ENCODE measurements around the gene IFNA10.
"Not testable (repeated sequence)": the region's sequence is repeated elsewhere in the genome, so short reads cannot be mapped to it uniquely, and the experiment has no call there.

Gene IFNA10
- long read RNA-seq, donor 1 = 0 reads
- long read RNA-seq, donor 2 = 0 reads
- long read RNA-seq, donor 3 = 0 reads
- long read RNA-seq, donor 4 = 0 reads
- long read RNA-seq, donor 5 = 0 reads
- long read RNA-seq, donor 6 = 0 reads
- long read RNA-seq, donor 7 = 0 reads
- long read RNA-seq, donor 8 = 0 reads

DNA sequence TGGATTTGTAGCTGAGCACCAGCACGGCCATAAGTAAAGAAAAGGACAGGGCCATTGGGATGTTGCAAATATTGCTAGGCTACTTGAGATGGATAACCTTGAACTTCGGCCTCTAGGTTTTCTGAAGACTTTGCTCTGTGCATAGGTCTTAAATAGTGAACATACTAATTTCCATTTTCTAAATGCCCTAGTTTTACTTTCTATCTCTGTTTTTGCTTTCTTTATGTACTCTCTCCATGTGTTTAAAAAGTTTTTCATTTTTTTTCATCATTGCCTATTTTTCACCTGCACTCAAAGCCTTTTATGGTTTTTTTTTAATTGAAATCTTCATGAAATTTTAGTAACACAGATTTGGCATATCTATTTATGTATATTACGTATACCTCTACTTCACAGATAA lies at the start of gene IFNA10:
TSS of gene IFNA10 (minus strand) at position 101 of the 400 bp plus-strand sequence. CDS start at position 55, 46 bp downstream.
- DNase-seq = not testable (repeated sequence)

GRCh38 chr9:21255538-21256212 lies 48.7 kb upstream of the IFNA10 start:
- DNase-seq = no peak

DNA sequence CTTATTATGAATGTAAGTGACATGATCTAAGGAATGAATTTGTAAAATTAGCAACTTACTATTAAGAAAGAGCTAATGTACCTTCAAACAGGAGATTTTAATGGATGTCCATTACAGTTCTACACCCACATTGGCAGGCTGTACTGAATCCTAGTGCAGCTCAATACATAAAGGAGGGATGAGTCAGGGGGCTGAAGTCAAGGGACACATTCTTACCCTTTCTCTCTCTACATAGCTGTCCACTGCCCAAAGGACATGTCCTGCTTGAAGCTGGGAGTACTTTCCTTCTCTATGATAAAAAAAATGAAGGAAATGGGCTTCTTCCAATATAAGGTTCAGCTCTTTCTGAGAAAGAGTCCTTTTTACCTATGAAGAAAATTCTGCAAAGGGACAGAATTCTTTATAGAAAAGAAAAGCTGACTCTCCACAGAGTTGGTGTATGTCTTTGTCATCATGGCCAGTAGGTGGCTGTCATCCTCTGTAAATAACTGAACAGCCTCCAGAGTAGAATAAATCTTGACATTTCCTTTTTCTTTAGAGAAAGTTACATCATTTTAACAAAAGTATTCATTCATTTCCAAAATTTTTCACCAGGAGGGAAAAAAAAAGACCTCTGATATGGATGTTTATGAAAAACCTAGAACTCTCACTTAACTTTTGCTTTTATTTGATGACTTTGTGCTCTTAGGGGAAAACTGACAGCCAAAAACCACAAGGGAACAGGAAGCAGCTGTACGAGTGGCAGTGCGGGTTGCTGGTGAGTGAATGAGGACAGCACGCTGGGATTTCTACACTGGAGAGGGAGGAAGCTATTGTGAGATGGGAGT lies 46.0 kb upstream of the IFNA10 start:
- no peak for DNase-seq

DNA sequence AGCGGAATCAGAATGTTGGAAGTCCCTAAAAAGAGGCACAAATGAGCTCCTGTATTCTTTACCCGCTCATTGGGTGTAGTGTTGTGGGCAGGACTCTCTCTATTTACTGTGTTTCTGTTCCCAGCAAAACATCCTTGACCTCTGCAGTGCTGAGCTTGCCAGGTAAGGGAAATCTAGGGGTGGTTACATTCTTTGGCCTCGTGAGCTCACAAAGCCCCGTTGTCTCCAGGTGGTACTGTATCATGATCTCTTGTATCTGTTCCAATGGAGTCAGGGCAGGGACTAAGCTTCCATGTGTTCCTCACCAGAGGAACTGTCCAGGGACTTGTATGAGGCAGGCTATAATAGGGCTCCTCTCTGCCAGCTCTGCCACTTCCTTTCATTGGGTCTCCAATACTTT lies 44.7 kb upstream of the IFNA10 start:
- no peak for DNase-seq

- DNase-seq = no peak
Measured at GRCh38 chr9:21251190-21251589, 44.2 kb upstream of the IFNA10 start.

GRCh38 chr9:21244836-21245235 lies 37.9 kb upstream of the IFNA10 start:
- no peak for DNase-seq

GRCh38 chr9:21239911-21240310 lies 33.0 kb upstream of the IFNA10 start, which contains the start of gene IFNA14:
Gene IFNA14 (minus strand): TSS chr9:21240005. CDS start chr9:21239935, 70 bp downstream.
- DNase-seq = no peak

- not testable (repeated sequence) for DNase-seq
Measured at GRCh38 chr9:21236360-21236714, 29.4 kb upstream of the IFNA10 start.

DNA sequence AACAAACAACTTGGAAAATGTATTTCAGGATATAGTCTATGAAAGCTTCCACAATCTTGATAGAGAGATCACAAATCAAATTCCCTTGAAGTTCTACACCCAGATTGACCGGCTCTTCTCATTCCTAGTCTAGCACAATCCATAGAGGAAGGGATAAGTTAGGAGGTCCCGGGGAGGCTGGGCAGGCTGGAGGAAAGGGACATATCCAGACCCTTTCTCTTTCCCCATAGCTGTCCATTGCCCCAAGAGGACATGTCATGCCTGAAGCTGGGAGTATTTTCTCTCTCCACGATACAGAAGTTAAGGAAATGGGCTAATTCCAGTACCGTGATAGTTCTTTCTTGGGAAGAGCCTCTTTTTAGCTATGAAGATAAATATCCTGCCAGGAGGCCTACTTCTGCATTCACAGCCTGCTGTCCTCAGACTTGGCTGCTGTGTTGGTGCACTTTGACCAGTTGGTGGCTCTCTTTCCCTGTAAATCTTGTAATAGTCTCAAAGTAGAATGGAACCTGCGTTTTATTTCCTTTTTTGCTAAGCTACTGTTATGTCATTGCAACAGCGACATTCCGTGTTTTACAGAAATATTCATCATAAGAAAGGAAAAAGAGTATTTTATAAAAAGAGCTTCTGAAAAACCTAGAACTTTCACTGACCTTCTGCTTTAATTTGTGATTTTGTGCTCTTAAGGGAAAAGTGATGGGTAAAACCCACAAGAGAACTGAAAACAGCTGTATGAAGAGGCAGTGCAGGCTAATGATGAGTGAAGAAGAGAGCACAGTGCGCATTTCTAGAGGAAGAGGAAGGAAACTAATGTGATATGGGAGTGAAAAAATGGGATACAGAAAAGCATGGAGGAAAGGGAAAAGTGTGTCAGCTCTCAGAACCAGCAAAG lies 28.8 kb upstream of the IFNA10 start:
- not testable (repeated sequence) for DNase-seq

DNA sequence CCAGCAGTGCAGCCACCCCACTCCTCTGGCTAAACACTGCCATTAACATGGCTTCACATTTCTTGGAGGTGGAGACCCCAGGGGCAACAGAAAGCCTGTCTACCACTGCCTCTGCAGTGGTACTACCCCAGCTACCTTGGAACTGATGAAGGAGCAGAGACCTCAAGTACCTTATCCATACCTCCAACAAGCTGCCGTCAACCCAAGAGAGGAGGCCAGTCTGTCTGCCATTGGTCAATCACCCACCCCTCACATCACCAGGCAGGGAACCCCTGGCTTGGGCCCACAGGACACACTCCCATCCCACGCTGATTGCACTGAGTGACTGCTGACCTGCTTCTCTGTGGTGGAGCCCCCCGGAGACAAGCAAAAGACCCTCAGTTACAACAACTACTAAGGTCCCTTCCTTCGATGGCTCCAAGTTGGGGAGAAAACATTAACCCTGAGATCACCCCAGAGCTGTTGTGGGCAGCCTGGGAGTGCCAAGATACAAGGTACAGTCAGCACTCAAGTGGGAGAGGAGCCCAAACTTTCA lies 27.3 kb upstream of the IFNA10 start:
- no peak for DNase-seq

- no peak for DNase-seq
Measured at GRCh38 chr9:21233258-21233657, 26.3 kb upstream of the IFNA10 start.

- DNase-seq = no peak
Measured at GRCh38 chr9:21228122-21228521, 21.2 kb upstream of the IFNA10 start, which contains the start of gene IFNA17. Gene IFNA17 (minus strand): TSS chr9:21228222. CDS start chr9:21228173, 49 bp downstream.

GRCh38 chr9:21217211-21217610 lies 10.3 kb upstream of the IFNA10 start, which contains the start of gene IFNA16:
Gene IFNA16 (minus strand): TSS chr9:21217311. CDS start chr9:21217305, 6 bp downstream.
- not testable (repeated sequence) for DNase-seq

GRCh38 chr9:21213411-21214326 lies 6.7 kb upstream of the IFNA10 start:
- DNase-seq = not testable (repeated sequence)

DNA sequence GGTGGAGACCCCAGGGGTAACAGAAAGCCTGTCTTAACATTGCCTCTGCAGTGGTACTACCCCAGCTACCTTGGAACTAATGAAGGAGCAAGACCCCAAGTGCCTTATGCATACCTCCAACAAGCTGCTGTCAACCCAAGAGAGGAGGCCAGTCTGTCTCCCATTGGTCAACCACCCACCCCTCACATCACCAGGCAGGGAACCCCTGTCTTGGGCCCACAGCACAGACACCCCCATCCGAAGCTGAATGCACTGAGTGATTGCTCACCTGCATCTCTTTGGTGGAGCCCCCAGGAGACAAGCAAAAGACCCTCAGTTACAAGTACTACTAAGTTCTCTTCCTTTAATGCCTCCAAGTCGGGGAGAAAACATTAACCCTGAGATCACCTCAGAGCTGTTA lies 5.2 kb upstream of the IFNA10 start:
- DNase-seq = not testable (repeated sequence)

DNA sequence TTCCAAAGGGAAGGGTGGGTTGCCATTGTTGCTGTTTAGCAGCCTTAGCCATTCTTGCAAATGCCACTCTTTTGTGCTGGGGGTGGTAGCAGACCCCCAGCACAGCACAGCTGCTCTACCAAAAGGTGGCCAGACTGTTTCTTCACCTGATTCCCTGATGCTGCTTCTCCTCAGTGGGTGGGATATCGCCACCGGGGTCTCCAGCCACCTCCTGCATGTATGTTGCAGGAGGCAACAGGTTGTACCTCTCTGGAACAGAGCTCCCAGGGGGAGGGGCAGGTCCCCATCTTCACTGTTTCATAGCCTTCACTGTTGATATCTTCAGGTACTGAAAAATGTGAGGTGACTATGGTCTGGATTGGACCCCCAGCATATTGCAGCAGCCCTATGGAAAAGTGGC lies 3.8 kb upstream of the IFNA10 start:
- DNase-seq = not testable (repeated sequence)

DNA sequence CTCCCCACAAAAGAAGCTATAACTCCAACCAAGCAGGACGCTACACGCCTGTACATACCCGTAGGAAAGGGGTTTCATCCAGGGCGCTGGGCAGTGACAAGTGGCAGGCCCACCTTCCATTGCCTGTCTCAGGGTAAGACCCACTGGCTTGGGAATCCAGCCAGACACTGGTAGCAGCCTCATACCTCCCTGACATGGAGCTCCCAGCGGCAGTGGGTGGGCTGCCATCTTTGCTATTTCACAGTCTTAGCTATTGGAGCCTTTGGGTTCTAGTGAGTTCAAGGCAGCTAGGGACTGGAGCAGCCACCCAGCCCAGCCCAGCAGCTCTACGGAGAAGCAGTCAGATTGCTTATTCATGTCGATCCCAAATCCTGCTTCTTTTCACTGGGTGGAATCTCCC lies 3.4 kb upstream of the IFNA10 start:
- no peak for DNase-seq

- DNase-seq = no peak
Measured at GRCh38 chr9:21205204-21205603, 1.7 kb downstream of the IFNA10 start.

GRCh38 chr9:21202105-21202504 lies 4.8 kb downstream of the IFNA10 start, which contains the start of gene IFNA7:
Gene IFNA7 (minus strand): TSS chr9:21202205. CDS start chr9:21202165, 40 bp downstream.
- DNase-seq = not testable (repeated sequence)
